Hematopoietic multipotent progenitor cell treated with erythropoietin and hydrocortisone succinate and interleukin-3 and kit ligand, for 15 days (in vitro differentiated cells): ENCODE measurements around the gene CMIP.

Experiments
- DNase-seq: peaks from one replicate; pipeline ENCODE4 v3.0.0-alpha.2; 2015; ENCODE audit warnings: low spot score

Gene CMIP

DNA sequence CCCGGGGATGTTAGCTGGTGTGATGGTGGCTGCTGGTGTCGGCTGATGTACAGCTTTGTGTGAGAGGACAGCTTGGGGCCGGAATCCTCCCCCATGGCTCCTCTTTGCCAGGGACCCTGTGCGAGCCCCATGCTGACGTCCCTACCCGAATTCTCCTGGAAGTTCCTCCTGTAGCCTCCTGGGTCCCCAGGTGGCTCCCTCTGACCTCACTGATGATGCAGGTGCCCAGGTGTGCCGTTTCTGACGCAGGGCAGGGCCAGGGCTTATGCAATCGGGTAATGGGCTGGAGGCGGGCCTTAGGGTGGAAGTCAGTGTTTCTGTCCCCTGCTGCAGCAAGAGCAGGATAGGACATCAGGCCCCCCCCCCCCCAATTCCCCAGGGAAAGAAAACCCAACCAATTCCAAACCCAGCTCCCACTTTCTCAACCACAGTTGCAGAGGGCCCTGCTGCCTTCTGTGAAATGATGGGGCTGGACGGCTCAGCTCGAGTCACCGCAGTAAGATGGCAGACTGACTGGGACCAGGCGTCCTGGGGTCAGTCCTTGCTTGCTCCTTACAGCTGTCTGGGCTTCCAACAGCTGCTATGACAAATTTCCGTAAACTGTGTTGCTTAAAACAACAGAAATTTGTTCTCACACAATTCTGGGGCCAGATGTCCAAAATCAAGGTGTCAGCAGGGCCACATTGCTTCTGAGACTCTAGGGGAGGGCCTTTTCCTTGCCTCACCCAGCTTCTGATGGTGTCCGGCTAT is 195.5 kb downstream of the CMIP start:
- no peak for DNase-seq

DNA sequence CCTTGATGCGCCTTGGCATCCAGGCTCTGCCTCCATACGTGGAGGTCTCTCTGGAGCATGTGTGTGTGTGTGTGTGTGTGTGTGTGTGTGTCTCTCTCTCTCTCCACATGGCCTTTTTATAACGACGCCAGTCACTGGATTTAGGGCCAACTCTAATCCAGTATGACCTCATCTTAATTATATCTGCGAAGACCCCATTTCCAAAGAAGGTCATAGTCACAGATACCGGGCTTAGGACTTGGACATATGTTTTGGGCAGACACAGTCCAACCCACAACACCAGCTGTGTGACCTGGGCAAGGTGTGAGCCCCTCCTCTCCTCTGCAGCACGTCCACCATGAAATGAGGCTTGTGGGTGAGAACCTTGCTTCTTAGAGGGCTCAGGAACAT is 196.1 kb downstream of the CMIP start:
- no peak for DNase-seq

DNA sequence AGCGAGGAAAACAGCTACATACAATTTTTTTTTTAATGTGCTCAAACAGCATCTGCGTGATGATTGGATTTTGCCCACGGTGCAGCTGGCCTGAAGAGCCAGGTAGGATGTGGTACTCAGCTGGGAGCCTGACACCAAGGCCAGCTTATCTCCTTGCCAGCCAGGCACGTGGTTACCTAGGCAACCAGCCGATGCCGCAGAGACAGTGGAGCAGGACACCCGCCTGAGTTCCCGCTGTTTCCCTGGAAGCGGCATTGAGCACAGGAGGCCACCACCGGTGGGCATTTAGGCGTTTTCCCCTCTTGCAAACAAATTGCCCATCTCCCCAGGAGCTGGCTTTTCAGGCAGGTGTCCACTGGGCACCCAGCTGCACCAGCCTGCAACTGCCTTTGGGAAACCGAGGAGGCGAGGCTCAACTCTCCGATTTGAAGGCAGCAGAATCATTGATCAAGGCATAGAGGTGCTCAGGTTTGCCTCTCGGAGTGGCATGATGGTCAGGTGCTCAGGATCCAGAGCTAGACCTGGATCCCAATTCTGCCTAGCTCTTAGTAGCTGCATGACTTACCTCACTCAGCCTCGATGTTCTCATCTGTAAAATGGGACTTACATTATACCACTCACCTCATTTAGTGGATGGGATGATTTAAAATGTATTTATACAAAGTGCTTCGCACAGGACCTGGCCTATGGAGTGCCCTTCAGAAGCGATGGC is 196.9 kb downstream of the CMIP start:
- DNase-seq, result no peak

DNA sequence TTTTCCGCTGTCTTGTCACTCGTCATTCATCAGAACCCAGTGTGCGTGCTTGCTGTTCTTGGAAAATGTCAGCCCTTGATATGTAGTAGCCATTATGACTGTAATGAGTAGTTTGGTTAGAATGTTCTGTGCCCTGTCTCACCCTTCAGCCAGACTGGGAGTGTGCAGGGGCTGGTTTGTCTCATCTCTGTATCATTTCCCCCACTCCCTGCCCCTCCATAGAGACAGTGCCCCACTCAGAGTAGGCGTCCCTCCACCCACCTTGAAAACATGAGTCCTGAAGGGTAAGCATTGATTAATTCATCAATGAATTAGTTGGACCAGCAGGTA is 197.5 kb downstream of the CMIP start:
- DNase-seq, result no peak

DNA sequence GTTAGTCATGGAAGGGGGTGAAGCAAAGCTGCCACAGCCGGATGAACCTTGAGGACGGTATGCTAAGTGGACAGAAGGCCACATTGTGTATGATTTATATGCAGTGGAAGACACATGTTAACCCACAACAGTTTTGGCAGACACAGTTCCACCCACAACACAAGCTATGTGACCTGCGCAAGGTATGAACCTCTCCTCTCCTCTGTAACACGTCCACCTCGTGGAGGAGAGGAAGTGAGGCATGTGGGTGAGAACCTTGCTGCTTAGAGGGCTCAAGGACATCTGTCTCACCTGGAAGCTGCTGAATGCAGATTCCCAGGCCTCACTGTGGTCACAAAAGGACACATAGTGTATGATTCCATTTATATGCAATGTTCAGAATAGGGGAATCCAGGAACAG is 198.3 kb downstream of the CMIP start:
- no peak for DNase-seq

DNA sequence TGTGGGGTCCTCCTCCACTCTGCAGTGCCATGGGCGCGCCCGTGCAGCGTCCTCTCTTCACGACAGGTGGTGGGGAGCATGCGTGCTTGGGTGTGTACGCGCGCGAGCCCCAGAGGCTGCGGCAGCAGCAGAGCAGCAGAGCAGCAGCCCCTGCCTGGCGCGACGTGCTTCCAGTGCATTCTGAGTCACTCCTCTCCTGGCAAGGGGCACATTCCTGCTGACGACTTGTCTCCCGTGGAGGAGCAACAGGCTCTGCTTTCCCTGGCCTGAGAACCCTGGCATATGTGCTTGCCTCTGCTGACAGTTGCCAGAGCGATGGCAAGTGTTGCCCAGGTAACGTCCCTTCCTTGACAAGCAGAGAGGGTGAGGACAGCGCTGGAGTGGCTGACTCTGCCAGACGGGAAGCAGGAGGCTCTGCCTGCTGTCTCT is 200.7 kb downstream of the CMIP start:
- DNase-seq, result no peak

DNA sequence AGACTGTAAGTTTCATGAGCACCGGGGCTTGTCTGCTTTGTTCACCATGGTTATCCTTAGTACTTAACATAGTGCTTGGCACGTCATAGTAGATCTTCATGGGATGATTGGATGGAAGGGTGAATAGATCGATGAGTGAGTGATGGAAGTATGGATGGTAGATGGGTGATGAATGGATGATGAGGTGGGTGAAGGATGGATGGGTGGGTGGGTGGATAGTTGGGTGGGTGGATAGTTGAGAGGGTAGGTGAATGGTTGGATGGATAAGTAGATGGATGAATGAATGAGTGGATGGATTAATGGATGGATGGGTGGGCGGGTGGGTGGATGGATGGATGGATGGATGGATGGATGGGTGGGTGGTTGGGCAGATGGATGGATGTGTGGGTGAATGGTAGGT is 201.3 kb downstream of the CMIP start:
- no peak for DNase-seq

DNA sequence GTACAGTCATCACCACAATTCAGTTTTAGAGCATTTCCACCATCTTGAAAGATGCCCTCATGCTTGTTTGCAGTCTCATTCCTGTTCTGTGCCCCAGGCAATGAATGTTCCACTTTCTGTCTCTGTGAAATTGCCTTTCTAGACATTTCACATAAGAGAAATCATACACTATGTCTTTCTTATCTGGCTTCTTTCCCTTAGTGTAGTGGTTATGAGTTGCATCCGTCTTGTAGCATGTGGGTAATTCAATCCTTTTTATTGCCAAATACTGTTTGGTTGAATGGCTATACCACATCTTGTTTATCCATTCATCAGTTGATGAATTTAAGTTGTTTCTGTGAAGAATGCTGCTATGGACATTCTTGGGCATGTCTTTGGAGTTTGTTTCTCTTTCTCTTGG is 202.0 kb downstream of the CMIP start:
- DNase-seq, result no peak

DNA sequence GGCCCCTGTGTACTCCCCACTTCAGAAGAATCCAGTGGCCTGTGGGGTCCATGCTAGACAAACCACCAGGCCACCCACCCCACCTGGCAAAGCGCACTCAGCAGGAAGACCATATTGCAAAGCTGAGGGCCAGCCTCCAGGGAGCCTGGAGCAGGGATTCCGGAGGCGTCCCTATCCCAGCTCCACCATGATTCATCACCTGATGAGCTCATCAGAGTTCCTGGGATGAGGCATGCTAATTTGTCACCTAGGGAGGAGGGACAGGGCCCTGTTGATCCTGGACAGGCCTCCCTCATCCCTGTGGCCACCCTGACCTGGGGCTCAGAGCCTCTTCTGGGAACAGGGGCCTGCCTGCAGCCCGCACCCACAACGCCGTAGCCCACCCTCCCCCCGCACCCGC is 202.9 kb downstream of the CMIP start:
- no peak for DNase-seq

DNA sequence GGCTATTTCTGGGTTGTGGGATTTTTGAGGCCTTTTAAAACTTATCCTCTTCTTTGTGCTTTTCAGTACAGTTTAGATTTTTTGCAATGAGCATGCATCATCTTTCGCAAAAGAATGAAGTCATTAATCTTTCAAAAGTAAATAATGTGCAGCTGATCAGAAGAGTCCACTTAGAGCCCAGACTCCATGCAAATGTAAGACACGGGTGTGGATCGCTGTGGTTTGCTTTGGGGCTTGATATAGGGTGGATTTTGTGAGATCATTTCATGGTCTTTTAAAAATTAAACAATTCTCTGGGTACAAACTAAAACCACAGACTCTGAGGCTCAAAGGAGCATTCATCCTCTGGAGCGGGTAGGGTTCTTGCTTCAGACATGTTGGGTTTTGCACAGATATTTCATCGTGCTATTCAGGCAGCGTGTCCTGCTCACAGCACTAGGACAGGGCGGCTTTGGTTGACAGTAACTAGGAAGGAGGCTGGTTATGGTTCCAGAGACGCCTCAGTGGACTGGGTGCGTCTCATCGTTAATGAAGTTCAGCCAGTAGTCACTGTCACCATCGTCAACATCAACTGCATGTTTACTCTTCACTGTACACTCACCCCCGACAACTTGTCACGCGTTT is 205.1 kb downstream of the CMIP start:
- DNase-seq, result no peak

DNA sequence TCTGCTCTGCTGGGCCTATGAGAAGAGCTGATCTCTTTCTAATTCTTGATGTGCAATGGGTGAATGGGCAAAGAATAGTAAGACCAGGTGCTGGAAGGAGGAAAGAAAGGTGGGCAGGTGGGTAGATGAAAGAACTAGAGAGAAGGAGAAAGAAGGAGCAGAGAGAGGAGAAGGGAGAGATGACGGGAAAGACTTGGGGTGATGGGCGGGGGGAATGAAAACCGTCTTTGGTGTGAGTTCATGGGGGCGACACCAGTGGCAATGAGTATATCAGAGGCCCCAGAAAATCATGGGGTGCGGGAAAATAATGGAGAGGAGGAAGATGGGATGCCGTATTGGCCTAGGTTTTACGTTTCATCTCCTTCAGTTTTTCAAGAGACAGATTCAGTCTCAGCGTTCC is 205.7 kb downstream of the CMIP start:
- DNase-seq, result no peak

DNA sequence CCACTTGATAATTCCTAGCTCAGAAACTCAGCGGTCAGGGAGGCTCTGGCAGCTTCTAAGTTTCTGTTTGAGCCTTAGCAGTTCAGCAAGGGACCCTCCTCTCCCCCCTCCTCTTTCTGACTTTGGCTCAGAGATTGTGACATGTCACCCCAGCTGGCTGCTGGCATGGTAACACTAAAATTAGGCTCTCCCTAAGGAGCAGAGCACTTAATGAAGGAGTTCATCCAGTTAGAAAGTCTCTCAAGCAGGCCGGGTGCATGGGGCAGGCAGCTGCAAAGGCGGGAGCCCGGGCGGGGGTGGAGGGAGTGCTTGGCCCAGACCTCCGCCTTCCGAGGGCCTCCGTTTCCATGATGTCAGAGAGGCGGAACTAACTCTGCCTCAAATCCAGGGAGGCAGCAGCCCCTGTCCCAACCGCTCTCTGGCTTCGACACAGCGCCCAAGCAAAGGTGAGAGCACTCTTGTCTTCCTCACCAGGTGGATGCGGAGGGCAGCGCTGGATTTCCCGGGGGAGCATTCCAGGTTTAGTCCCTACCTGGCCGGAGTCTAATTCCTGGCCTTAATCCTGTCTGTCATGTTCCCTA is 206.5 kb downstream of the CMIP start:
- DNase-seq, result no peak

DNA sequence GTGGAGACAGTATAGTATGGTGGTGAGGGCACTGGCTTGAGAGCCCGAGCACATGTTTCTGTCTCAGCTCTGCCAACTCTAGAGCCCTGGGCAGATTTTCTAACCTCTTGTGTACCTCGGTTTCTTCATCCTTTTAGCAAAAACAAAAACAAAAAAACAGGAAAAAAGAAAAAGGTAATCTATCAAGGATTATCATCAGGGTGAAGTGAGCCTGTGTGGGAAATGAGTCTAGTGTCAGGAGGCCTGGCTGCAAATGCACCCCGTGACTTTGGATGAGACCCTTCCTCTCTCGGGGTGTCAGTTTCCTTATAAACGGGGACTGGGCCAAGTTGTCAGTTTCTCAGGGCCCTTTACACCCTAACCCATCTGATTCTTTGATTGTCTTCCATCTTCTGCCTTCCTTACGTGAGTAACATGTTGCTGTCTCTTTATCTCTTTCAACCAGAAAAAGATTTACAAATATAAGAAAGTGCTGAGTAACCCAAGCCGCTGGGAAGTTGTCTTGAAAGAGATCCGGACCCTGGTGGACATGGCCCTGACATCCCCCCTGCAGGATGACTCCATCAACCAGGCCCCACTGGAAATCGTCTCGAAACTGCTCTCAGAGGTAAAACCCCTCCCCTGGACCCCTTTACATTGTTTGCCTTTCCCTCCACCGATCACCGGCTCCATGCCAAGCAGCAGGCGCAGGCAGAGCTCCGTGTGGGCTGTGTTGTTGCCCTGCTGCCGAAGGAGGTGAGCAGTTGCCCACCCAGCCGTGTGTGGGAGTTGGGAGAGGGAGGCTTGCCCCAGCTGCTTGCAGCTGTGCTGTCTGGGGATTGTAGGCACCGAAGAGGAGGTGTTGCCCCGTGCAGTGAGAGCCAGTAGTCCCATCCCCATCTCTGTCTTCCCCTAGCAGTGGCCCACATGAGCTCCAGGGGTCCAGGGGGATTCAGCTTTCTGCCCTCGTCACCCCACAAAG is 207.4 kb downstream of the CMIP start:
- DNase-seq, result peak; percentile 58

DNA sequence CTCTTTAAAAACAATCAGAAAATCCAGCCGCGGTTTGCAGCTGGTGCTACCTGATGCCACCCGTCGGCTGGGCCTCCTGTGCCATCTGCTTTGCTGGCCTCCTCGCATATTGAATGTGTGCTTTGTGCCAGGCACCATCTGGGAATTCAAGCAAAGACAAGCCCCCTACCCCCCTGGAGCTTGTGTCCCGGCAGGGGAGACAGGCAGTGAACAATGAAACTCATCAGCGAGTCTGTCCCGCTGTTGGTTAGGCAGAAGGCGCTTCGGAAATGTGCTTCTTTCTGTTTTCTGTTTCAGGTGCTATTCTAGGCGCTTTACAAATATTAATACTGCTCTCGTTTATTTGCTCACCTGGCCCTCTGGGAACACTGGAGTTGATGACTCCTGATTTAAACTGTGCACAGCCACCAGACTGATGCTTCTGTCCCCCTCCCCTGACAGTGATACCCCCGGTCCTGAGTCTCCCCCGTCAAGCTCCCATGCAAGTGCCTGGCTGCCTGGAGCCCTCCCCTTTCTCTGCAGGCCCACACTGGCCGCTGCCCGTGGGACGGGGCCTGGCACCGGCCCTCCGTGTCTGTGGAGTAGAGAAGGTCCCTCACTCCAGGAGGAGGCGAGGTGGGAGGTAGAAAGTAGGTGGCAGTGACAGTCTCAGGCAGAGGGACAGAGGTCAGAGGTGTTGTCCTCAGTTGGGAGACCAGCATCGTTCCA is 208.3 kb downstream of the CMIP start:
- DNase-seq, result no peak

DNA sequence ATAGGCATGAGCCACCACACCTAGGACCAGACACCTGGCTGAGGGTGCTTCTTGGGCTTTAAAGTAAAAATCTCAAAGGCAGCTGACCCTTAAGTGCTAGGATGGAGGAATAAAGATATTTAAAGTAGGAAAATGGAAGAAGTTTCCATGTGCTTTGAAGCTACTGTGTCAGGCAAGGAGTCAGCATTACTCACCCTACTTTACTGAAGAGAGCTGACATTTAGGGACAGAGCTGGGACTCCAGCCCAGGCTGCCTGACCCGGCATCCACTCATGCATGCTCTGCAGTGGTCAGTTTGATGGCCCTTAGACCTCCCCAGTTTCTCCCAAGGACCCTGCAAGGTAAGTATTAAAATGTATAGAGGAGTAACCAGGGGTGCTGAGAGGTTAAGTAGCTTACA is 209.7 kb downstream of the CMIP start:
- DNase-seq, result no peak

DNA sequence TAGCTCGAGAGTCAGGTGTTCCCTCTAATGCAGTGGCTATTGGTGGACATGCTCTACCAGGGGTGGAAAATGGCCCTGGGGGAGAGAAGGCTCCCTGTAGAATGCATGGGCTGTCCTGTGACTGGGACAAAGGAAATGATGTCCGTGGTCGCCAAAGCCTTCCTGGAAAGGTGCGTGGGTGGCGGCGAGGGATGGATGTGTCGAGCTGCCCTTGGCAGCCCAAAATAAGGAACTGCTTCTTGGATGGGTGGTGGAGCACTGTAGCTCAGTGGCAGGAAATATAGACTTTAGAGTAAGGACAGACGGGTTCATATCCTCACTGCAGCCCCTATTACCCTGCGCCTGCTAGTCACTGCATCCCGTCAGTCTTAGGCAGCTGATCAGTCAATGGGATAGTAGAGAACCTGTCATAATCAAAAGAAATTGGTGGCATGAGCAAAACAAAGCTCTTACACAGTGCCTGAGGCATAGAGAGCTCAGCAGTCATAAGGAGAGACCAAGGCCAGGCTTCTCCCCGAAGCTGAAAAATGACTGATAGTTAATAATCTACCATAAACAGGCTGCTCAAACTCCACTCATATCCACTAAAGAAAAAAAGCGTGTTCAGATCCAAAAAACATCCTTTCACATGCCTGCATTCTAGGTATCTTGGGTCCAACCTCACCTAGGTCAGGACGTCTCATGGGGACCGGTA is 211.0 kb downstream of the CMIP start:
- no peak for DNase-seq

DNA sequence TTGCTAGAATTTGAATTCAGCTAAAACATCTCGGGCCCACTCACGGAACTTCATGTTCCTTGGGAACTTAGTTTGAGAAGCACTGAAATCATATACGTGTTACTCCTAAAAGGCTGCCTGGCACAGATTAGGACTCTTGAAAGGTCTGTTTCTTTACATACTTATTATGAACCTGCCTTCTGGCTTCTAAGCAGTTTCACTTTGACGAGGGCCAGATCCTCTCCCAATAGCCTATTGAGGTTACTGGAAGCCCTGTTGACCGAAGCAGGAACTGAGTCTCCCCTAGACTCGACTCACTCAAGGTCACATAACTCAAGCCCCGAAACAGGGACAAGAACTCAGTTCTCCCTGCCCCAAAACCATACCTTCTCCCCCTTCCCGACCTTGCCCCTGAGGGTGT is 212.6 kb downstream of the CMIP start:
- no peak for DNase-seq

DNA sequence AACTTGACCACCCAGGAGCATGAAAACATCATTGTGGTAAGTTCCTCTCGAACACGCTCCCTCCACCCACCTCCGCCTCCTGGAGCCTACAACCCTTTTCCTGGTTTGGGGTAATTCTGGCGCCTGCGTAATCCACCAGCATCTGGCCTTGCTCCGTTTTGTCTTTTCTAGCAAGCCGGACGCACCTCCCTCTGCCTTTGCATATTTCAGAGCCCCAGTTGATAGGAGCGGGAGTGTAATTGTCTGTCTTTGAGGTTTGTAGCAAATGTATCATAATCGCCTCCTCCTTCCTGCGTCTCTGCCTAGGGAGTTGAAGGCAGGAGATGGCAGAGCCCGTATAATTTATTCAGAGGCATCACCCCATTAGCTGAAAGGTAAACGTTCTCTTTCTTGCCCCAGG is 213.2 kb downstream of the CMIP start:
- DNase-seq, result no peak

DNA sequence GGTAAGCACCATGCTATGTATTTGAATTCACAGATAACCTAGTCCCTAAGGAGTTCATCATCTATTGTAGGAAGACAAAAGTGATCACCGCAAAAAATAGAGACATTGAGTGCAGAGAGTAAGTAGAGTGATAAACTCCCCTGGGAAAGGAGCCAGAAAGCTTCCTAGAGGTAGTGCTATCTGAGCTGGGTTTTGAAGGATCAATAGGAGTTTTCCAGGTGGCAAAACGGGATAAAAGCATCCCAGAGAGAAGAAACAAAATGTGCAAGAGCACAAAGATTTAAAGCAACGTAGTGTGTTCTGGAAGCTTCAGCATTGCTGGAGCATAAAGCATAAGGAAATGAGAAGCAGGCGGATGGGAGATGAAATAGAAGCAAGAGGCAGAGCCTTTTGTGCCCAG is 213.8 kb downstream of the CMIP start:
- no peak for DNase-seq

DNA sequence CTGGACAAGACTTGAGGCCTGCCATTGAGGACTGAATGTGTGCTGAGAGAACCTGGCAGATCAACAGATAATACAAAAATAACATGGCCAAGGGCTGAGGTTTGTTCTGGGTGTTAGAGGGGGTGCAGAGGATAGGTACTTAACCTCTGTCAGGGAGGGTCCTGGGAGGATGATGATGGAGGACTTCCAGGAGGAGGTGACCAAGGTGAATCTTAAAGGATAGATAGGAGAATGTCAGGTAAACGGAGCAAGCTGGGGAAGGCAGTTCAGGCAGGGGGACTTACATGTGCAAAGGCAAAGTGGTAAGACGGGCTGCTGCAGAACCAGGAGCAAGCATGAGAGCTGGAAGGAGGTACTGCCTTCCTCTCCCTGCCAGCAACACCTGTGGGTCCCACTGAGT is 214.6 kb downstream of the CMIP start:
- no peak for DNase-seq

DNA sequence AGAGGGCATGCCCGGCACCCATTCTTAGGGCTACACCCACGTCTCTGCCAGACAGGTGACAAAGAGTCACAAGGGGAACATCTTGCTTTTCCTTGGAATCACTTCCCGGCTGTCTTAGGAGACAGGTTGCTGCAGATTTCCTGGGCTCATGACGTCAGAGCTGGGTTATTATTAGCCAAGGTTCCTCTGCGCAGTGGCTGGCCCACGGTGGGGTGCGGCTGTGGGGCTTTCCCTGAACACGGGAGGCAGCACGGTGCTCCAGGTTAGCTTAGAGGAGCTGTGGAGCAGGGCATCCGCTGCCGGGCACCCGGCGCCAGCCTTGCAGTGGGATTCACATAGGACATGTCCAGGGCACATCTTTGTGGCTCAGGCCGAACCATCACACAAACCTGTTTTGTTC is 216.5 kb downstream of the CMIP start:
- no peak for DNase-seq
